ENCODE measurements around the gene CYBRD1.

- TF ChIP-seq CTCF (conservative IDR thresholded peaks at IDR 0.05 in 1 of 2, IDR thresholded peaks at IDR 0.05 in 1 of 2; ENCODE audit: extremely low read depth in 1 of 2, insufficient read depth in 1 of 2, low read depth in 1 of 2, low read length in 2 of 2) (no peak), EZH2 (IDR thresholded peaks at IDR 0.05; ENCODE audit: borderline replicate concordance, low read length) (no peak)
Observed at GRCh38 chr2:171512683-171513195, 9.5 kb upstream of the CYBRD1 start.
